Measurements from ENCODE around the gene MOGAT2. TPM values are rescaled to one million over a fixed set of nuclear protein-coding genes. Genes with fewer than 3 reads are reported as not detected.

Gene MOGAT2
- total RNA-seq, 2 donors from 2014 or later = not detected

DNA sequence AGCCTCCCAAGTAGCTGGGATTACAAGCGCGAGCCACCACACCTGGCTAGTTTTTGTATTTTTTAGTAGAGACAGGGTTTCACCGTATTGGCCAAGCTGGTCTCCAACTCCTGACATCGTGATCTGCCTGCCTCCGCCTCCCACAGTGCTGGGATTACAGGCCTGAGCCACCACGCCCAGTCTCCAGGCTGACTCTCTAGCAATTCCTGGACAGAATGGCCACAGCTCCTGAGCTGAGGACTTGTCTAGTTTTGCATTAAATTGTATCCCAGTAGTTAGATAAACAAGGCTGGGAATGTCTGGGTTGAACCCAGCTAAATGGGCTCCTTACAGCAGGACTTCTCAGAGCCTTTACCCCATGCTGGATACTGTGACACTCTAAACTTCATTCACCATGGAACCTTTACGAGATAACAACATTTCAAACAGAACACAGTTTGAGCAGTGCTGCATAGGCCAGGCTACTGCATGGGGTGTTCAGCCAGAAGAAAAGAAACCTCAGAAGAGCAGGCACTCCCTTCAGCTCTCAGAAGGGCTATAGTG lies 13.9 kb upstream of the MOGAT2 start:
- Mint-ChIP-seq H3K27me3 (ENCODE audit: insufficient read depth) (peaks cover 37% of the 10 kb centered on the region), H3K36me3 (ENCODE audit: low read depth) (peaks cover 2% of the 10 kb centered on the region), H3K27ac (no peak overlapping the region), H3K4me1 (no peaks in the 10 kb centered on the region), H3K4me3 (no peak overlapping the region), H3K9me3 (peaks cover 22% of the 10 kb centered on the region)
- H3K9me3 ChIP-seq (ENCODE audit: control insufficient read depth, low read length) = peaks cover 11% of the 10 kb centered on the region
- H3K27ac ChIP-seq (ENCODE audit: low read depth, low read length) = no peak overlapping the region
- H3K4me1 ChIP-seq (ENCODE audit: control insufficient read depth, insufficient read depth, low read length) = no peaks in the 10 kb centered on the region
- 79 to 84% methylated on average over 4 to 7 of the region's 7 CpGs for WGBS, 2 experiments (ENCODE audit: insufficient coverage in 1 of 2, insufficient read length in 1 of 2)
- DNase-seq = no peak
- TF ChIP-seq, protein P1, sequence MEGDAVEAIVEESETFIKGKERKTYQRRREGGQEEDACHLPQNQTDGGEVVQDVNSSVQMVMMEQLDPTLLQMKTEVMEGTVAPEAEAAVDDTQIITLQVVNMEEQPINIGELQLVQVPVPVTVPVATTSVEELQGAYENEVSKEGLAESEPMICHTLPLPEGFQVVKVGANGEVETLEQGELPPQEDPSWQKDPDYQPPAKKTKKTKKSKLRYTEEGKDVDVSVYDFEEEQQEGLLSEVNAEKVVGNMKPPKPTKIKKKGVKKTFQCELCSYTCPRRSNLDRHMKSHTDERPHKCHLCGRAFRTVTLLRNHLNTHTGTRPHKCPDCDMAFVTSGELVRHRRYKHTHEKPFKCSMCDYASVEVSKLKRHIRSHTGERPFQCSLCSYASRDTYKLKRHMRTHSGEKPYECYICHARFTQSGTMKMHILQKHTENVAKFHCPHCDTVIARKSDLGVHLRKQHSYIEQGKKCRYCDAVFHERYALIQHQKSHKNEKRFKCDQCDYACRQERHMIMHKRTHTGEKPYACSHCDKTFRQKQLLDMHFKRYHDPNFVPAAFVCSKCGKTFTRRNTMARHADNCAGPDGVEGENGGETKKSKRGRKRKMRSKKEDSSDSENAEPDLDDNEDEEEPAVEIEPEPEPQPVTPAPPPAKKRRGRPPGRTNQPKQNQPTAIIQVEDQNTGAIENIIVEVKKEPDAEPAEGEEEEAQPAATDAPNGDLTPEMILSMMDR (conservative IDR thresholded peaks at IDR 0.05) = no peak
- no peaks in the 10 kb centered on the region for H3K36me3 ChIP-seq (ENCODE audit: control insufficient read depth, insufficient read depth, low read length)
- no peaks in the 10 kb centered on the region for H3K27me3 ChIP-seq (ENCODE audit: control insufficient read depth, insufficient read depth, low read length, poor library complexity, severe bottlenecking)
- H3K4me3 ChIP-seq (ENCODE audit: low read length) = no peak overlapping the region
- H3K9ac ChIP-seq (ENCODE audit: extremely low read depth, low read length, poor library complexity, severe bottlenecking) = no peak overlapping the region

DNA sequence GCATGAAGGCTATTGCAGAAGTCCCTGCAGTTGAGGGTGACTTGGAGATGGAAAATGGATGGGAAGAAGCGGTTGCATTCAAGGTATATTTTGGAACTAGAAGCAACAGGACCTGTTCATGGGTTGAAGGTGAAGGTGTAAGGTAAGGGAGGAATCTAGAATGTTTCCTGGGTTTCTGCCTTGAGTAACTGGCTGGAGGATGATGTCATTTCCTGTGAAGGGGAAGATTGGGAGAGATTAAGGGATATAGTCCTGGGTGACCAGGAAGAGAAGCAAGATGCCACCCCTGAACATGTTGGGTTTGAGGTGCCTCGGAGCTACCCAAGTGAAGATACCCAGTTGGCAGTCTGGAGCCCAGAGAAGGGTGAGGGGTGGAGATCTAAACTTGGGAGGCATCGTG lies 12.1 kb upstream of the MOGAT2 start:
- Histone ChIP-seq H3K27ac (ENCODE audit: low read depth, low read length) (no peak overlapping the region), H3K36me3 (ENCODE audit: control insufficient read depth, insufficient read depth, low read length) (no peaks in the 10 kb centered on the region), H3K9ac (ENCODE audit: extremely low read depth, low read length, poor library complexity, severe bottlenecking) (no peak overlapping the region), H3K4me1 (ENCODE audit: control insufficient read depth, insufficient read depth, low read length) (no peaks in the 10 kb centered on the region), H3K27me3 (ENCODE audit: control insufficient read depth, insufficient read depth, low read length, poor library complexity, severe bottlenecking) (no peaks in the 10 kb centered on the region), H3K4me3 (ENCODE audit: low read length) (no peak overlapping the region), H3K9me3 (ENCODE audit: control insufficient read depth, low read length) (peaks cover 14% of the 10 kb centered on the region)
- TF ChIP-seq, protein P1 (conservative IDR thresholded peaks at IDR 0.05) = no peak
- Mint-ChIP-seq H3K27ac (no peak overlapping the region), H3K9me3 (peaks cover 23% of the 10 kb centered on the region), H3K27me3 (ENCODE audit: insufficient read depth) (peaks cover 30% of the 10 kb centered on the region), H3K36me3 (ENCODE audit: low read depth) (peaks cover 2% of the 10 kb centered on the region), H3K4me3 (no peak overlapping the region), H3K4me1 (no peaks in the 10 kb centered on the region)
- DNase-seq = no peak
- 93 to 100% methylated on average over 2 to 3 of the region's 3 CpGs for WGBS, 2 experiments (ENCODE audit: insufficient coverage in 1 of 2, insufficient read length in 1 of 2)

DNA sequence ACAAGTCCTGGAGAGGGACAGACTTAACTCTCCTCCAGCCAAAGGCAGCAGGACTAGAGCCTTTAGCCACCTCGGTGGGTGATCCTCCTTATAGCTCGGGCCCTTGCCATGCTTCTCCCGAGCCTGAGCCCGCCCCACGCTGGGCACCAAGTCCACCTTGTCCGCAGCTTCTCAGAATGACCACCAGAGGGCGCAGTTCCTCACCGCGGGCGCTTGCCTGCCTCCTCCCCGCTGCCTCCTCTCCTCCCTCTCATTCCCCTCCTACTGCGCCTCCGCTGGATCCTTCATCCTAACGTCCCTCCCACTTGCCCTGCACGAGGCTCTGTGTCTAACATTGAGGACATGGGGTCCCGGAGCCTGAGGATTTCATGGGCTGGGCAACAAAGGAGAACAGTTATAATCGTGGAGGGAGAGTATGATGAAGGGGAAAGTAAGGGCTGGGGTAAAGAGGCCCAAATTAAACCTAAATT lies 11.3 kb upstream of the MOGAT2 start:
- Histone ChIP-seq H3K36me3 (ENCODE audit: control insufficient read depth, insufficient read depth, low read length) (no peaks in the 10 kb centered on the region), H3K27ac (ENCODE audit: low read depth, low read length) (no peak overlapping the region), H3K4me1 (ENCODE audit: control insufficient read depth, insufficient read depth, low read length) (no peaks in the 10 kb centered on the region), H3K27me3 (ENCODE audit: control insufficient read depth, insufficient read depth, low read length, poor library complexity, severe bottlenecking) (no peaks in the 10 kb centered on the region), H3K4me3 (ENCODE audit: low read length) (no peak overlapping the region), H3K9ac (ENCODE audit: extremely low read depth, low read length, poor library complexity, severe bottlenecking) (no peak overlapping the region), H3K9me3 (ENCODE audit: control insufficient read depth, low read length) (peaks cover 14% of the 10 kb centered on the region)
- TF ChIP-seq, protein P1 (conservative IDR thresholded peaks at IDR 0.05) = peak; percentile 95
- no peak overlapping the region for H3K4me3 Mint-ChIP-seq
- peak; percentile 90 for DNase-seq
- peaks cover 23% of the 10 kb centered on the region for H3K9me3 Mint-ChIP-seq
- WGBS, 2 experiments (ENCODE audit: insufficient coverage in 1 of 2, insufficient read length in 1 of 2) = 21 to 23% methylated on average over 4 to 17 of the region's 17 CpGs
- peaks cover 2% of the 10 kb centered on the region for H3K36me3 Mint-ChIP-seq (ENCODE audit: low read depth)
- no peak overlapping the region for H3K27ac Mint-ChIP-seq
- peaks cover 30% of the 10 kb centered on the region for H3K27me3 Mint-ChIP-seq (ENCODE audit: insufficient read depth)
- H3K4me1 Mint-ChIP-seq = no peaks in the 10 kb centered on the region
